GM21723 (cell line): ENCODE results near the gene DUOX1.
"Not testable (repeated sequence)": the region's sequence is repeated elsewhere in the genome, so short reads cannot be mapped to it uniquely, and the experiment has no call there.

Experiments used
- ATAC-seq: cut with Tn5 transposase; IDR thresholded peaks from one replicate; pipeline ENCODE4 v1.9.1; 2021; ENCODE audit warnings: mild to moderate bottlenecking, moderate library complexity; ENCODE audit not compliant: unreplicated experiment

DUOX1 gene

GRCh38 chr15:45120081-45120972 is 9.5 kb upstream of the DUOX1 start:
- no peak for ATAC-seq

GRCh38 chr15:45121020-45121419 is 8.8 kb upstream of the DUOX1 start:
- no peak for ATAC-seq

GRCh38 chr15:45121706-45122417 is 7.9 kb upstream of the DUOX1 start:
- no peak for ATAC-seq

GRCh38 chr15:45122719-45123118 is 7.1 kb upstream of the DUOX1 start:
- ATAC-seq = no peak

GRCh38 chr15:45123397-45123796 is 6.4 kb upstream of the DUOX1 start:
- ATAC-seq = no peak

- ATAC-seq = no peak
These were observed 3.1 kb upstream of the DUOX1 start for GRCh38 chr15:45126535-45127158.

- no peak for ATAC-seq
These were observed 689 bp upstream of the DUOX1 start for GRCh38 chr15:45128971-45129639.

GRCh38 chr15:45130291-45131000 is 652 bp downstream of the DUOX1 start:
- no peak for ATAC-seq

GRCh38 chr15:45131510-45131909 is 1.7 kb downstream of the DUOX1 start:
- no peak for ATAC-seq

- no peak for ATAC-seq
These were observed 3.2 kb downstream of the DUOX1 start for GRCh38 chr15:45132844-45133560.

- no peak for ATAC-seq
These were observed 3.7 kb downstream of the DUOX1 start for GRCh38 chr15:45133561-45133920.

- ATAC-seq = no peak
These were observed 4.3 kb downstream of the DUOX1 start for GRCh38 chr15:45134046-45134445.

- ATAC-seq = no peak
These were observed 5.1 kb downstream of the DUOX1 start for GRCh38 chr15:45134682-45135604.

- not testable (repeated sequence) for ATAC-seq
These were observed 6.0 kb downstream of the DUOX1 start for GRCh38 chr15:45135705-45136377.

- no peak for ATAC-seq
These were observed 6.6 kb downstream of the DUOX1 start for GRCh38 chr15:45136378-45136764.

GRCh38 chr15:45137703-45138102 is 7.9 kb downstream of the DUOX1 start:
- no peak for ATAC-seq

GRCh38 chr15:45138814-45139765 is 9.3 kb downstream of the DUOX1 start:
- no peak for ATAC-seq
